Stimulated activated CD8-positive, alpha-beta memory T cell treated with anti-CD3 and anti-CD28 coated beads, Interleukin-4, amount 100 ng/mL, for 24 hours (primary cell): ENCODE measurements around the gene HUS1.
"Not testable (repeated sequence)": the region's sequence is repeated elsewhere in the genome, so short reads cannot be mapped to it uniquely, and the experiment has no call there.

ENCODE experiments used
- DNase-seq: peaks from one replicate; pipeline ENCODE4 v3.0.0-alpha.2; 2020; ENCODE audit warnings: low read depth

The HUS1 gene

GRCh38 chr7:47979145-47979831 lies at the start of gene HUS1:
Gene HUS1, minus strand, starts transcription at chr7:47979615. Its CDS starts 96 bp downstream, at chr7:47979519.
- peak; percentile 87 for DNase-seq

- DNase-seq: no peak
Measured at GRCh38 chr7:48028938-48029337, 49.5 kb upstream of the HUS1 start, which contains the start of gene SUN3. Gene SUN3, minus strand, starts transcription at chr7:48029107. Its CDS starts 169 bp downstream, at chr7:48028938.

GRCh38 chr7:48025624-48026023 lies 46.2 kb upstream of the HUS1 start:
- DNase-seq: no peak

GRCh38 chr7:48017674-48018073 lies 38.3 kb upstream of the HUS1 start:
- no peak for DNase-seq

- no peak for DNase-seq
Measured at GRCh38 chr7:48016641-48017040, 37.2 kb upstream of the HUS1 start.

GRCh38 chr7:48011951-48012350 lies 32.5 kb upstream of the HUS1 start:
- DNase-seq: no peak

- no peak for DNase-seq
Measured at GRCh38 chr7:48011323-48011722, 31.9 kb upstream of the HUS1 start.

GRCh38 chr7:48009954-48010353 lies 30.5 kb upstream of the HUS1 start:
- DNase-seq: no peak

- DNase-seq: no peak
Measured at GRCh38 chr7:48009257-48009656, 29.8 kb upstream of the HUS1 start.

- DNase-seq: no peak
Measured at GRCh38 chr7:48006866-48007265, 27.5 kb upstream of the HUS1 start.

- DNase-seq: no peak
Measured at GRCh38 chr7:48004638-48005037, 25.2 kb upstream of the HUS1 start.

- no peak for DNase-seq
Measured at GRCh38 chr7:48004032-48004431, 24.6 kb upstream of the HUS1 start.

GRCh38 chr7:48000164-48000563 lies 20.7 kb upstream of the HUS1 start:
- not testable (repeated sequence) for DNase-seq

- no peak for DNase-seq
Measured at GRCh38 chr7:47999413-47999812, 20.0 kb upstream of the HUS1 start.

GRCh38 chr7:47992446-47992845 lies 13.0 kb upstream of the HUS1 start:
- no peak for DNase-seq

- peak; percentile 79 for DNase-seq
Measured at GRCh38 chr7:47991741-47992311, 12.4 kb upstream of the HUS1 start.

GRCh38 chr7:47991270-47991669 lies 11.9 kb upstream of the HUS1 start:
- no peak for DNase-seq

- no peak for DNase-seq
Measured at GRCh38 chr7:47990592-47990991, 11.2 kb upstream of the HUS1 start.

- not testable (repeated sequence) for DNase-seq
Measured at GRCh38 chr7:47989607-47990400, 10.4 kb upstream of the HUS1 start.

GRCh38 chr7:47988496-47989386 lies 9.3 kb upstream of the HUS1 start:
- no peak for DNase-seq

GRCh38 chr7:47982610-47983009 lies 3.2 kb upstream of the HUS1 start:
- no peak for DNase-seq

GRCh38 chr7:47980648-47981047 lies 1.2 kb upstream of the HUS1 start:
- DNase-seq: not testable (repeated sequence)
